HG03457 (cell line): Measurements from ENCODE around the gene SSH2.
"Not testable (repeated sequence)": the region's sequence is repeated elsewhere in the genome, so short reads cannot be mapped to it uniquely, and the experiment has no call there.

Source experiments
- ATAC-seq: cut with Tn5 transposase; IDR thresholded peaks from one replicate; pipeline ENCODE4 v1.9.1; 2021; ENCODE audit warnings: moderate number of reproducible peaks; ENCODE audit not compliant: unreplicated experiment

The SSH2 gene

GRCh38 chr17:29929006-29929532 lies 959 bp downstream of the SSH2 start:
- ATAC-seq: no peak

GRCh38 chr17:29927546-29927945 lies 2.5 kb downstream of the SSH2 start:
- ATAC-seq: no peak

- ATAC-seq: no peak
These were observed 5.2 kb downstream of the SSH2 start for GRCh38 chr17:29924786-29925185.

- ATAC-seq: no peak
These were observed 10.8 kb downstream of the SSH2 start for GRCh38 chr17:29918922-29919856.

GRCh38 chr17:29918016-29918415 lies 12.0 kb downstream of the SSH2 start:
- no peak for ATAC-seq

- ATAC-seq: no peak
These were observed 15.1 kb downstream of the SSH2 start for GRCh38 chr17:29914819-29915537.

- no peak for ATAC-seq
These were observed 18.3 kb downstream of the SSH2 start for GRCh38 chr17:29911641-29912177.

- no peak for ATAC-seq
These were observed 20.6 kb downstream of the SSH2 start for GRCh38 chr17:29909236-29910003.

GRCh38 chr17:29906969-29907368 lies 23.1 kb downstream of the SSH2 start:
- ATAC-seq: no peak

- ATAC-seq: no peak
These were observed 24.2 kb downstream of the SSH2 start for GRCh38 chr17:29905879-29906167.

GRCh38 chr17:29905086-29905878 lies 24.7 kb downstream of the SSH2 start:
- no peak for ATAC-seq

- no peak for ATAC-seq
These were observed 26.6 kb downstream of the SSH2 start for GRCh38 chr17:29903471-29903870.

- not testable (repeated sequence) for ATAC-seq
These were observed 32.9 kb downstream of the SSH2 start for GRCh38 chr17:29897136-29897535.

GRCh38 chr17:29892201-29892600 lies 37.8 kb downstream of the SSH2 start:
- ATAC-seq: no peak

GRCh38 chr17:29891131-29891530 lies 38.9 kb downstream of the SSH2 start:
- ATAC-seq: no peak

GRCh38 chr17:29885031-29885640 lies 44.9 kb downstream of the SSH2 start:
- ATAC-seq: no peak

- ATAC-seq: no peak
These were observed 46.5 kb downstream of the SSH2 start for GRCh38 chr17:29883497-29883896.

- no peak for ATAC-seq
These were observed 48.8 kb downstream of the SSH2 start for GRCh38 chr17:29881256-29881655.

GRCh38 chr17:29880031-29880430 lies 50.0 kb downstream of the SSH2 start:
- ATAC-seq: no peak
